ENCODE data around the gene ALPG.

DNA sequence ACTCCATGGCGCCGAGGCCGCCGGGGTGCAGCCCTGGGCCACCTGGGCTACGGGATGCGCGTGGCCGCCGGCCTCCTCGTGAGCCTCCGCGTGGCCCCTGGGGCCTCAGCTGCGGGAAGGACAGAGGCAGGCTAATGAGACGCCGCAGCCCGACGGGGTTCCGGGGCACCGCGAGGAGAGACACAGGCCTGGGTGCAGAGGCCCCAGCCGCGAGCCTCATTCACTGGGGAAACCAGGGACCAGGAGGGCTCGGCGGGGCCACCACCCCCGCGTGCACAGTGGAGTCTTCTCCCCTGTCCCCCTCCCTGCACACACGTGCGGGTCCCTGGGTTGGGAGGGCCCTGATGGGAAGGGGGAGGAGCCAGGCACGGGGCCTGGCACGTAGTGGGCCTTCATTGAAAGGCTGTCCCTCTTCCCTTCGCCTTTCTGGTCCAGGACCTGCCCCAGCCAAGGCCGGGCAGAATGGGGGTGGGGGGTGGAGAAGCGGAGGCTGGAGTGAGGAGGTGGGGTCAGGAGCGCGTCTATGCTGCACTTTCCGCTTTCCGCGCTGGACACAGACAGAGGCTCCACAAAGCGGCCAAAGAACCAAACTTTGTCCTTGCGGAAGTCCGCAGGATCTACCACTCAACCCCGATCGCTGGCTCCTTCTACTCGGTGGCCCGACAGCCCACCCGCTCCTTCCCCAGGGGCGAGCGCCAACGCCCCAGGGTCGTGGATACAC lies 19.0 kb upstream of the ALPG start:
- TF ChIP-seq, protein P1, sequence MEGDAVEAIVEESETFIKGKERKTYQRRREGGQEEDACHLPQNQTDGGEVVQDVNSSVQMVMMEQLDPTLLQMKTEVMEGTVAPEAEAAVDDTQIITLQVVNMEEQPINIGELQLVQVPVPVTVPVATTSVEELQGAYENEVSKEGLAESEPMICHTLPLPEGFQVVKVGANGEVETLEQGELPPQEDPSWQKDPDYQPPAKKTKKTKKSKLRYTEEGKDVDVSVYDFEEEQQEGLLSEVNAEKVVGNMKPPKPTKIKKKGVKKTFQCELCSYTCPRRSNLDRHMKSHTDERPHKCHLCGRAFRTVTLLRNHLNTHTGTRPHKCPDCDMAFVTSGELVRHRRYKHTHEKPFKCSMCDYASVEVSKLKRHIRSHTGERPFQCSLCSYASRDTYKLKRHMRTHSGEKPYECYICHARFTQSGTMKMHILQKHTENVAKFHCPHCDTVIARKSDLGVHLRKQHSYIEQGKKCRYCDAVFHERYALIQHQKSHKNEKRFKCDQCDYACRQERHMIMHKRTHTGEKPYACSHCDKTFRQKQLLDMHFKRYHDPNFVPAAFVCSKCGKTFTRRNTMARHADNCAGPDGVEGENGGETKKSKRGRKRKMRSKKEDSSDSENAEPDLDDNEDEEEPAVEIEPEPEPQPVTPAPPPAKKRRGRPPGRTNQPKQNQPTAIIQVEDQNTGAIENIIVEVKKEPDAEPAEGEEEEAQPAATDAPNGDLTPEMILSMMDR (IDR thresholded peaks at IDR 0.05; ENCODE audit: insufficient read depth, low read length, poor library complexity, severe bottlenecking) = no peak
- TF ChIP-seq EZH2phosphoT487 (conservative IDR thresholded peaks at IDR 0.05; ENCODE audit: low read length) = no peak
